ENCODE results near the gene IL5RA.

Gene IL5RA

GRCh38 chr3:3119393-3119851 lies 9.2 kb upstream of the IL5RA start:
- Histone ChIP-seq H3K9me2 (replicated peaks; ENCODE audit: control insufficient read depth, low read length) (no peaks in the 10 kb centered on the region), H3K4me3 (ENCODE audit: low read length) (no peak overlapping the region), H3K27ac (ENCODE audit: low read depth, low read length) (no peak overlapping the region), H3F3A (ENCODE audit: control insufficient read depth, insufficient read depth) (peaks cover 3% of the 10 kb centered on the region; the same call in 1 of the 2 replicates), H3K4me1 (ENCODE audit: control insufficient read depth, low read length) (no peaks in the 10 kb centered on the region), H3K27me3 (ENCODE audit: control insufficient read depth, low read length) (peaks cover 13% of the 10 kb centered on the region), H3K79me2 (ENCODE audit: control insufficient read depth, low read length) (no peaks in the 10 kb centered on the region), H3K36me3 (ENCODE audit: control insufficient read depth, low read length) (no peaks in the 10 kb centered on the region), H4K20me1 (ENCODE audit: control insufficient read depth, insufficient read depth, low read depth, low read length) (no peaks in the 10 kb centered on the region), H3K4me2 (ENCODE audit: low read length) (no peak overlapping the region), H3K9me3 (ENCODE audit: control insufficient read depth, insufficient read depth, low read length) (no peaks in the 10 kb centered on the region)
- TF ChIP-seq, protein P1, sequence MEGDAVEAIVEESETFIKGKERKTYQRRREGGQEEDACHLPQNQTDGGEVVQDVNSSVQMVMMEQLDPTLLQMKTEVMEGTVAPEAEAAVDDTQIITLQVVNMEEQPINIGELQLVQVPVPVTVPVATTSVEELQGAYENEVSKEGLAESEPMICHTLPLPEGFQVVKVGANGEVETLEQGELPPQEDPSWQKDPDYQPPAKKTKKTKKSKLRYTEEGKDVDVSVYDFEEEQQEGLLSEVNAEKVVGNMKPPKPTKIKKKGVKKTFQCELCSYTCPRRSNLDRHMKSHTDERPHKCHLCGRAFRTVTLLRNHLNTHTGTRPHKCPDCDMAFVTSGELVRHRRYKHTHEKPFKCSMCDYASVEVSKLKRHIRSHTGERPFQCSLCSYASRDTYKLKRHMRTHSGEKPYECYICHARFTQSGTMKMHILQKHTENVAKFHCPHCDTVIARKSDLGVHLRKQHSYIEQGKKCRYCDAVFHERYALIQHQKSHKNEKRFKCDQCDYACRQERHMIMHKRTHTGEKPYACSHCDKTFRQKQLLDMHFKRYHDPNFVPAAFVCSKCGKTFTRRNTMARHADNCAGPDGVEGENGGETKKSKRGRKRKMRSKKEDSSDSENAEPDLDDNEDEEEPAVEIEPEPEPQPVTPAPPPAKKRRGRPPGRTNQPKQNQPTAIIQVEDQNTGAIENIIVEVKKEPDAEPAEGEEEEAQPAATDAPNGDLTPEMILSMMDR (IDR thresholded peaks at IDR 0.05; ENCODE audit: low read depth, low read length, poor library complexity, severe bottlenecking), result no peak
- no peak for TF ChIP-seq EZH2phosphoT487 (IDR thresholded peaks at IDR 0.05; ENCODE audit: borderline replicate concordance, low read length)

- TF ChIP-seq EZH2phosphoT487 (IDR thresholded peaks at IDR 0.05; ENCODE audit: borderline replicate concordance, low read length), result no peak
- TF ChIP-seq, protein P1 (IDR thresholded peaks at IDR 0.05; ENCODE audit: low read depth, low read length, poor library complexity, severe bottlenecking), result no peak
- Histone ChIP-seq H3K27ac (ENCODE audit: low read depth, low read length) (no peak overlapping the region), H4K20me1 (ENCODE audit: control insufficient read depth, insufficient read depth, low read depth, low read length) (no peaks in the 10 kb centered on the region), H3F3A (ENCODE audit: control insufficient read depth, insufficient read depth) (no peaks in the 10 kb centered on the region), H3K36me3 (ENCODE audit: control insufficient read depth, low read length) (no peaks in the 10 kb centered on the region), H3K79me2 (ENCODE audit: control insufficient read depth, low read length) (no peaks in the 10 kb centered on the region), H3K4me1 (ENCODE audit: control insufficient read depth, low read length) (no peaks in the 10 kb centered on the region), H3K4me3 (ENCODE audit: low read length) (no peak overlapping the region), H3K9me3 (ENCODE audit: control insufficient read depth, insufficient read depth, low read length) (no peaks in the 10 kb centered on the region), H3K27me3 (ENCODE audit: control insufficient read depth, low read length) (peaks cover 13% of the 10 kb centered on the region), H3K4me2 (ENCODE audit: low read length) (no peak overlapping the region), H3K9me2 (replicated peaks; ENCODE audit: control insufficient read depth, low read length) (no peaks in the 10 kb centered on the region)
These were observed 7.5 kb upstream of the IL5RA start for GRCh38 chr3:3117651-3118050.

- no peak overlapping the region for H3K4me3 ChIP-seq (ENCODE audit: low read length)
- H3K79me2 ChIP-seq (ENCODE audit: control insufficient read depth, low read length), result no peaks in the 10 kb centered on the region
- H3K4me2 ChIP-seq (ENCODE audit: low read length), result no peak overlapping the region
- no peak overlapping the region for H3K27ac ChIP-seq (ENCODE audit: low read depth, low read length)
- no peaks in the 10 kb centered on the region for H3K9me2 ChIP-seq (replicated peaks; ENCODE audit: control insufficient read depth, low read length)
- no peak for TF ChIP-seq EZH2phosphoT487 (IDR thresholded peaks at IDR 0.05; ENCODE audit: borderline replicate concordance, low read length)
- TF ChIP-seq, protein P1 (IDR thresholded peaks at IDR 0.05; ENCODE audit: low read depth, low read length, poor library complexity, severe bottlenecking), result no peak
- H3K27me3 ChIP-seq (ENCODE audit: control insufficient read depth, low read length), result peaks cover 10% of the 10 kb centered on the region; the same call in 1 of the 2 replicates
- H4K20me1 ChIP-seq (ENCODE audit: control insufficient read depth, insufficient read depth, low read depth, low read length), result no peaks in the 10 kb centered on the region
- peaks cover 31% of the 10 kb centered on the region for H3K4me1 ChIP-seq (ENCODE audit: control insufficient read depth, low read length)
- H3F3A ChIP-seq (ENCODE audit: control insufficient read depth, insufficient read depth), result no peaks in the 10 kb centered on the region
- no peaks in the 10 kb centered on the region for H3K9me3 ChIP-seq (ENCODE audit: control insufficient read depth, insufficient read depth, low read length)
- H3K36me3 ChIP-seq (ENCODE audit: control insufficient read depth, low read length), result no peaks in the 10 kb centered on the region
These were observed 3.0 kb upstream of the IL5RA start for GRCh38 chr3:3113042-3113709.
